Activated naive CD4-positive, alpha-beta T cell treated with anti-CD3 and anti-CD28 coated beads, Interleukin-2, amount 50 U/mL, for 72 hours (primary cell): ENCODE results near the gene MSH5. TPM values are rescaled to one million over a fixed set of nuclear protein-coding genes. Genes with fewer than 3 reads are reported as not detected.

Source experiments
- ATAC-seq, 2 donors: fragments of 150-1000 bp; cut with Tn5 transposase; 2 replicates each; pipeline ENCODE4 v1.10.0; 2021; ENCODE audit warnings: mild to moderate bottlenecking in 2 of 2, moderate library complexity in 2 of 2
- DNase-seq, 2 donors: peaks; one replicate each; pipeline ENCODE4 v3.0.0; 2021 to 2022; ENCODE audit warnings: low spot score in 2 of 2
- H3K27ac Mint-ChIP-seq, 2 donors: one replicate each; pipeline ENCODE4 v1.8.0; 2022; ENCODE audit warnings: mild to moderate bottlenecking in 2 of 2, mixed read lengths in 2 of 2
- H3K36me3 Mint-ChIP-seq, 2 donors: one replicate each; pipeline ENCODE4 v1.8.0; 2022; ENCODE audit warnings: mixed read lengths in 2 of 2
- H3K9me3 Mint-ChIP-seq, 2 donors: one replicate each; pipeline ENCODE4 v1.8.0; 2022; ENCODE audit warnings: mixed read lengths in 2 of 2
- total RNA-seq, 2 donors: library from RNA; stranded (reverse); gene quantifications; one replicate each; pipeline ENCODE4 v1.2.3, GENCODE V29; 2022

The MSH5 gene
- total RNA-seq, 2 donors from 2014 or later, result 116 to 158 TPM

DNA sequence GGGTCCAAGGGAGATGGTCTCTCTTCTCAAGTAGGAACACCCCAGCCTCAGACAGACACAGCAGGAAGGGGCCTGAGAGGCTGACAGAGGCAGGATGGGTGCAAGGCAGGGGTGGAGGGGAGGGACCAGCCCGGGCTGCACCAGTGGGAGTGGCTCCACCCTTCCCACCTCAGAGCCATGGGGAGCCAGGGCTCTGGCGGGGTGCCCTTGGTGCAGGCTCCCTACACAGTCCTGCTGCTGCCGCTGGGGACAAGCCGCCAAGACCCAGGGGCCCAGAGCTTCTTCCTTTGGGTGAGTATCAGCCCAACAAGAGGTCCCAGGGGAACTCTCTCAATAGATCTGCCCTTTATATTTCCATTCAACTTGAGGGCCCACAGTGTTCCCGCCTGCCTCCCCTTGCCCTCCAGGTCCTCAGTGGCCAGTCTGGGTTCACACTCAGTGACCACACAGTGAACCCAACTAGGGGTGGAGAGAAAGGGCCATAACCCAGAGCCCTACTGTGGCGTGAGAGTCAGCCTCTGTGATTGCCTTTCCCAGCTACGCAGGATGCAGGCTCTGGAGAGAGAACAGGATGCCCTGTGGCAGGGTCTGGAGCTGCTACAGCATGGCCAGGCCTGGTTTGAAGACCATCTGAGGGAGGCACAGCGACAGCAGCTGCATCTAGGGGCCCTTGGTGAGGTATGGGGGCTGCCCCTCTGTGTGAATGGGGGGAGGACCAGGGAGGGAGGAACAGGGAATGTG lies 23.2 kb downstream of the MSH5 start:
- Mint-ChIP-seq H3K27ac (peak overlapping the region in 1 of 2 donors; percentile 79), H3K36me3 (peaks cover 25 to 39% of the 10 kb centered on the region in 2 donors), H3K9me3 (no peaks in the 10 kb centered on the region)
- ATAC-seq (no peak), DNase-seq (no peak)

DNA sequence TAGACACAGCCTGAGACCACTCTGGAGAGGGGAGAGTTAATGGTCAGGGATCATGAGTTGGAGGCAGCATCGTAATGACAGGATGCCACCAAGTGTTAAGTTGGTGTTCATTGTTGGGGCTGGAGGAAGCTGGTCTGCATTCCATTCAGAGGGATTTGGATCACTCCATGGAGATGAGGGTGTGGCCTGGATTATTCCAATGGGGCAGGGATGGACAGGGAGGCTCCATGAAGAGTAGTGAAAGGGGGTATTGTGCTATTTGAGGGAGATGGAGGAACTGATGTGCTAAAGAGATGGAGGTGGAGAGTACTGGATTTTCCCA lies 23.8 kb downstream of the MSH5 start:
- DNase-seq (no peak), ATAC-seq (no peak)
- peaks cover 25 to 35% of the 10 kb centered on the region in 2 donors for H3K36me3 Mint-ChIP-seq
- no peaks in the 10 kb centered on the region for H3K9me3 Mint-ChIP-seq
- peak overlapping the region; percentile 24 to 79 for H3K27ac Mint-ChIP-seq

DNA sequence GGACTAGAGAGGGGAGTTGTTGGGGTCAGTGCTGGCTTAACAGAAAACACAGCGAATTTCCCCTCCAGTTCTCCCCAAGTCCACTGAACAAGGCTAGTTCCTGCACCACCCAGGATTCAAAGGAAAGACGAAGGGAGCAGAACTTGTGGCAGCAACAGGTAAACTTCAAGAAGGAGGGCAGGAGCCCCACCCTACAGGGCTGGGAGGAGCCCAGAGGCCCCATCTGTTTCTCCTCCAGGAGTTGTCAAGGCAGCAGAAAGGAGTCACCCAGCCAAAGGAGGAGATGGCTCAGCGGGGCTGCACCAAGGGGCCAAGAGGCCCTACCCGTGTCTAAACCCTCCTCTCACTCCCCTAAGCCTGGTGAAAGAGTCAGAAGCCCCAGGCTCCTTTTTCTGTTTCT lies 24.4 kb downstream of the MSH5 start:
- peaks cover 25 to 30% of the 10 kb centered on the region in 2 donors for H3K36me3 Mint-ChIP-seq
- no peak for DNase-seq
- ATAC-seq, result no peak
- H3K27ac Mint-ChIP-seq, result peak overlapping the region; percentile 41 to 79
- H3K9me3 Mint-ChIP-seq, result no peaks in the 10 kb centered on the region

DNA sequence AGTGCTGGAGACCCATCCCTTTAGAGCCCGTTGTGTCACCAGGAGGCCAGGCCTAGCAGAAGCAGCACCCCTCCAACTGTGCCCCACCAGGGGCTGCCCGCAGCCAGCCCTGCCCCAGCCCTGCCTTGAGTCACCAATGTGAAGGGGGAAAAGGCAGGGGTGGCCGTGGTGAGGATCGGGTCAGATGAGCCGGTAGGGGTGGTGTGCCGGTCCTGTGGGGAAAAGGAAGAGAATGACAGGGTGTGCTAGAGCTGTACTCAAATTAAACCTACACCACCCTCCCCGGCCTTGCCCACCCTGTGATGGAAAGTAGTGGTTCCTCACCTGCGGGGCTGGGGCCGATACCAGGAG lies 25.7 kb downstream of the MSH5 start:
- Mint-ChIP-seq H3K9me3 (no peaks in the 10 kb centered on the region), H3K27ac (peak overlapping the region in 1 of 2 donors; percentile 74), H3K36me3 (peaks cover 14 to 16% of the 10 kb centered on the region in 2 donors)
- DNase-seq (no peak), ATAC-seq (no peak)

DNA sequence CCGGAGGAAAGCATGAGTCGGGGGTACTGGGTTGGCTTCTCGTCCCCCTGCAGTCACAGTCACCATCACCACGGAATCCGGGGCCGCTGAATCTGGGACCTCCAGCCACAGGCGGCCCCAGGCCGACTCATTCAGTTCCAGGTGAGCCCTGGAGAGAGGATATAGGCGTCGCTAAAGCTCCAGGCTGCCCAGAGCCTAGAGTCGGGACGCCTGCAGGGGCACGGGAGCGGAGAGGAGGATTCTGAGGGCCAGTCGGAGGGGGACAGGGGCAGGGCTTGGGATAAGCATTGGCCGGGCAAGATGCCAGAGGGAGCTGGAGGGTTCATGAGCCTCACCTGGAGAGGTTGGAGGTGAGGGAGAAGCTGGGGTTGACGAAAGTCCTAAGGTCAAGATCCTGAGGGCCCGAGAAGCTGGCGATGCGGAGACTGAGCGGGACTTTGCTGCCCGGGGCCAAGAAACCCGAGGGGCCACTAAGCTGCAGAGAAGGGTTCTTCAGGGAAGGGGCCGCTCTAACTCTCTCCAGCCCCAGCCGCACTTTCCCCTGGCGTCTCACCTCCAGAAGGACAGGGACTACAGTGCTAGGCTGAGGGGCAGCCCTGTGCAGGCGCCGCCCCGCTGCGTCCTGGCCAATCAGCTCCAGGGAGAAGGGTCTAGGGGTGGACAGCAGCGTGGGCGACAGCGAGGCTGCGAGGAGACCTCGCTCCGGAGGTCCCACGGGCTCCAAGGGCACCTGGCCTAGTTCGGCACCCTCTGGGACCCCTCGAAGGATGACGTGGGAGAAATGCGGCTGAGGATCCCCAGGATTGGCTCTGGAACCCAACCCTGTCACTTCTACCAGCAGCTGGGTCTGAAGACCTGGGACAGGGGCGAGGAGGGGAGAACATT lies 26.3 kb downstream of the MSH5 start:
- Mint-ChIP-seq H3K27ac (no peak overlapping the region), H3K36me3 (peaks cover 8 to 11% of the 10 kb centered on the region in 2 donors), H3K9me3 (no peaks in the 10 kb centered on the region)
- no peak for ATAC-seq
- no peak for DNase-seq

DNA sequence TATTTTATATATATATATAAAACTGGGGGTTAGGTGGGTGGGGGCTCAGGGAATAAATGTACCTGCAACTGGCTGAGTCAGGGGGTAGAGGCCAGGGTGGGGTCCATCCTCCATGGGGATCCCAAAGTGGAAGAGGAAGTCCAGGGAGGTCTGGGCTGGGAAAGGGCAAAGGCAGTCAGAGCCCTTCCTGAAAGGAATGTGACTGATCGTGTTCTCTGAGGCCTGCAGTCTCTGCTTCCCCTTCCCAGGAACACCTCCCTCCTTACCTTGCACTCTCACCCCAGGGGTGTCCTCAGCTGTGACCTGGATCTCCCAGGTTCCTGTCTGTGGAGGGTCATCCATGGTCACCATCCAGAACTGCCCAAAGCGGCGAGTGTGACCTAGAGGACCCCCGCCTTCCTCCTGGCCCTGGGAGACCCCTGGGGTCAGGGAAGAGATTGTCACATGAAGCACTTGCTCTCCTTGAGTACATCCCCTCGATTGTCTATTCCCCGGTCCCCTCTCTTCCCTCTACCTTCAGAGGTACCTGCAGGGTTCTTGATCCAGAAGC lies 27.4 kb downstream of the MSH5 start:
- no peak for ATAC-seq
- DNase-seq, result no peak
- Mint-ChIP-seq H3K27ac (no peak overlapping the region), H3K36me3 (peaks cover 5 to 8% of the 10 kb centered on the region in 2 donors), H3K9me3 (no peaks in the 10 kb centered on the region)

DNA sequence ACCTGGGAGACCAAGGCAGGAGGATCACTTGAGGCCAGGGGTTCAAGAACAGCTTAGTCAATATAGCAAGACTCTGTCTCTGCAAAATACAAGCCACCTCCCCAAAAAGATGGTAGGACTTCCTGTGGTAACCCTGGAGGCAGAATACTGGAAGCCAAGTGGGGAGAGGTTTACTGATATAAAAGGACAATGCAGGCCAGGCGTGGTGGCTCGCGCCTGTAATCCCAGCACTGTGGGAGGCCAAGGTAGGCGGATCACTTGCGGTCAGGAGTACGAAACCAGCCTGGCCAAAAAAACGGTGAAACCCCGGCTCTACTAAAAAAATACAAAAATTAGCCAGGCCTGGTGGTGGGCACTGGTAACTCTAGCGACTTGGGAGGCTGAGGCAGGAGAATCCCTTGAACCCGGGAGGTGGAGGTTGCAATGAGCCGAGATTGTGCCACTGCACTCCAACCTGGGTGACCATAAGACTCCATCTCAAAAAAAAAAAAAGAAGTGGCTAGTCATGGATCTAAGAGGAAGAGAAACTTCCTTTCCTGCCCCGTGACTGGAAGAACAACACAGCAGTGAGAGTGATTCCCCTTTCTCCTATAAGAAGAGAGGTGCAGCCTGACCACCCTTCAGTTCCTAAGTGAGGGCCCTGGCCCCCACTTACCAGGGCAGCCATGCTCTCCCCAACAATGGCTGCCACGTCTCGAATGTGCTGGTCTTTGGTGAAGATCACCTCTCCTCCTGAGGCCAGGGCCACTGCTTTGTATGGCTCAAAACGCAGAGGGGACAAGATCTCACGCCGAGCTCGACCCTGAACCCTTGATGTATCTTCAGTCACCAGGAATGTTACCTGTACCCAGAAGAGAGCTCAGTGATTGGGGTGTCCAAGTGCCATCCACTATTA lies 28.8 kb downstream of the MSH5 start:
- Mint-ChIP-seq H3K9me3 (no peaks in the 10 kb centered on the region), H3K27ac (no peak overlapping the region), H3K36me3 (peaks cover 0 to 4% of the 10 kb centered on the region in 2 donors)
- DNase-seq (no peak), ATAC-seq (no peak)

DNA sequence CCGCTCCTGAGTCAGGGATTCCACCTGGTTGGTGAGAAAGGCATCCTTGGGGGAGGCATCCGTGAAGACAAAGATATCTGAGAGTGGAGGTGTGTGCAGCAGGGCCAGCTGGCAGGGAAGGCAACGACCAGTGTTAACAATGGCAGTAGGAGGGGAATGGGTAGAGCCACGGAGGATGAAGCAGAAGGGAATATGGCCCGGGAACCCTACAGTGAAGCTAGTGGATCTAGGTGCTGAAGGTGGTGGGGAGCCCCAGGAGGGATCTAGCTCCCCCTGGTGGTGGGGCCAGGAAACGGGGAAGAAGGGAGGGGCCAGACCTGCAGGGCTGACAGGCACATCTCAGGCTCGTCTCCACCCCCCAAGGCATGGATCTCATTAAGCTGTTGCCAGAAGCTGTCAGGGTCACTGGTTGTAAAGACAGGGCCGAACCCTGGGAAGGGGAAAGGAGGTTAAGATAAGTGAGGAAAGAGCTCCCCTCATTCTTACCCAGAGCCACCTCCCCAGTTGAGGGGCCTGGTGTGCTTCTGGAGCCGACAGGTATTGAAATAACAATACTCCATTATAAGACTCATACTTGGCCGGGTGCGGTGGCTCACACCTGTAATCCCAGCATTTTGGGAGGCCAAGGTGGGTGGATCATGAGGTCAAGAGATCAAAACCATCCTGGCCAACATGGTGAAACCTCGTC lies 30.0 kb downstream of the MSH5 start:
- DNase-seq (peak in 1 of 2 donors; percentile 92), ATAC-seq (peak; percentile 62 to 85)
- Mint-ChIP-seq H3K9me3 (no peaks in the 10 kb centered on the region), H3K27ac (no peak overlapping the region), H3K36me3 (no peaks in the 10 kb centered on the region)

DNA sequence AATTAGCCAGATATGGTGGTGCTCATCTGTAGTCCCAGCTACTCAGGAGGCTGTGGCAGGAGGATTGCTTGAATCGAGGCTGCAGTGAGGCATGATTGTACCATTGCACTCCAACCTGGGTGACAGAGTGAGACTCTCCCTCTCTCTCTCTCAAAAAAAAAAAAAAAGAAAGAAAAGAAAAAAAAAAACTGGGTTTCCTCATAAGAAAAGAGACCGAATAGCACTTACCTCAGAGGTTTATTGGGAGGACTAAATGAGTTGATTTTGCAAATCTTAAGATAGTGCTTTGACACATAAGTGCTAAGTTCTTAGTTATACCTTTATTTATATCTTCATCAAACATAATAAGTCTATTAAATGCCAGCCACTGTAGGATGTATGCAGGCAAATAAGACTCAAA lies 31.1 kb downstream of the MSH5 start:
- H3K36me3 Mint-ChIP-seq, result no peaks in the 10 kb centered on the region
- no peak for DNase-seq
- H3K9me3 Mint-ChIP-seq, result no peaks in the 10 kb centered on the region
- no peak overlapping the region for H3K27ac Mint-ChIP-seq
- ATAC-seq, result no peak

DNA sequence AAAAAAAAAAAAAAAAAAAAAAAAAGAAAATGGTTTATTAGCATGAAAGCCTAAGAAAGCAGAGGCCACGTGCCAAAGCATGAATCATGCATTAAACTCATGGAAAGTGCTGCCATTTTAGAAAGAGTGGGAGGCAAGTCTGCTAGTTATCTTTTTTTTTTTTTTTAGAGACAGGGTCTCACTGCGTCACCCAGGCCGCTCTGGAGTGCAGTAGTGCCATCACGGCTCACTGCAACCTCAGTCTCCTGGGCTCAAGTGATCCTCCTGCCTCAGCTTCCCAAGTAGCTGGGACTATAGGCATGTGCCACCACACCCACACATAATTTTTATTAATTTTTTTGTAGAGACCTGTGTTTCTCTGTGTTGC lies 32.2 kb downstream of the MSH5 start:
- no peak overlapping the region for H3K27ac Mint-ChIP-seq
- DNase-seq, result no peak
- H3K36me3 Mint-ChIP-seq, result no peaks in the 10 kb centered on the region
- H3K9me3 Mint-ChIP-seq, result no peaks in the 10 kb centered on the region
- ATAC-seq, result peak in 1 of 2 donors; percentile 52

DNA sequence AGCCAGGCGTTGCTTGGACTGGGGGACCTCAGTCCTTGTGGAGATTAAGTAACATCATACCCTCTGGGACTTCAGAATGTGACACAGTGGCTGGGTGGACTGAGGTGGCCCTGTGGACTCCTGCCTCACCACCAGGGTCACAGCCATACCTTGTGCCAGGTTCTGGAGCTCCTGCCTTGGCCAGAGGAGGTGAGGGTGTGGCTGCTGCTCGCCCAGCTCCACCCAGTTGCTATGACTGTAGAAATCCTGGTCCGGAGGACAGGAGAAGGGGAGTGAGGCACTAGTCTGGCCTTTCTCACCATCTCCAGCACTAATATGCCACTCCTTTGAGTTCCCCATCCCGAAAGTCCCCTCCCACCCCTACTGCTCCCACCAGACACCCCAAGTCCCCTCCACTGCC lies 35.4 kb downstream of the MSH5 start:
- Mint-ChIP-seq H3K36me3 (no peaks in the 10 kb centered on the region), H3K9me3 (no peaks in the 10 kb centered on the region), H3K27ac (peak overlapping the region in 1 of 2 donors; percentile 63)
- DNase-seq (no peak), ATAC-seq (no peak)

DNA sequence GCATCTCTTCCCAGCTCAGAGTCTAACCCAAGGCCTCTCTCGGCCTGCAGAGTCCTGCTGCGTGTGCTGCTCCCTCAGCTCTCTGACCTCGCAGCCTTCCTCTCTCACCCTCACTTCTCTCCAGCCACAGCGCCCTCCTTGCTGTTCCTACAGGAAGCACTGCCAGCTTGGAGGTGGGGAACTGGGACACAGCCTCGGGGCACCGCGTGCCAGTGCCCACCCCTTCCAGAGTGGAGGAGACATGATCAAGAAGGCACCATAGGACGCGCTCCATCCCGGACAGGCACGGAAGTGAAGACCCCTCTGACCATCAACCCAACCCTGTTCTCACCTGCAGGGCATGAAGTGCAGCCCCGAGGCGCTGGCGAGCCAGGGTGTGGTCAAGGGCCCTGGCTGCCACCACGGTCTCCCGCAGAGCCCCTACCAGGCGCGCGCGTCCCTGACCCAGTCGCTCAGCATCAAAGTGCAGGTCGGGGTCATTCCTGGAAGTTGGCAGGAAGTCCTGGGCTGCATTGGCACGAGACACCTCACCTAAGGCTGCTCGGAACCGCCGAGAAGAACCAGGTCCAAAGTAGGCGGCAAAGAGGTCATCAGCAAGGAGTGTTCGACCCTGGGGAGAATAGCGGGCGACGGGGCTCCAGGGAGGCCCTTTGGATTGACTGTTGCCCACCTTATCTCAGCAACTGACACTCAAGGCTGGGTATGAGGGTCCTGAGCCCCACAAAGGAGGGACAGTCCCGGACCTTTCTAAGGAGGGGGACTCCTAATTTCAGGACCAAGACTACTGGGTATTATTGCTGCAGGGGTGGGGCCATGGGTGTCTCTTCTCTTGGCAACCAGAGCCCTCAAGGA lies 36.1 kb downstream of the MSH5 start:
- ATAC-seq (no peak), DNase-seq (no peak)
- Mint-ChIP-seq H3K27ac (peak overlapping the region; percentile 29 to 63), H3K36me3 (peaks cover 0 to 1% of the 10 kb centered on the region in 2 donors), H3K9me3 (no peaks in the 10 kb centered on the region)

DNA sequence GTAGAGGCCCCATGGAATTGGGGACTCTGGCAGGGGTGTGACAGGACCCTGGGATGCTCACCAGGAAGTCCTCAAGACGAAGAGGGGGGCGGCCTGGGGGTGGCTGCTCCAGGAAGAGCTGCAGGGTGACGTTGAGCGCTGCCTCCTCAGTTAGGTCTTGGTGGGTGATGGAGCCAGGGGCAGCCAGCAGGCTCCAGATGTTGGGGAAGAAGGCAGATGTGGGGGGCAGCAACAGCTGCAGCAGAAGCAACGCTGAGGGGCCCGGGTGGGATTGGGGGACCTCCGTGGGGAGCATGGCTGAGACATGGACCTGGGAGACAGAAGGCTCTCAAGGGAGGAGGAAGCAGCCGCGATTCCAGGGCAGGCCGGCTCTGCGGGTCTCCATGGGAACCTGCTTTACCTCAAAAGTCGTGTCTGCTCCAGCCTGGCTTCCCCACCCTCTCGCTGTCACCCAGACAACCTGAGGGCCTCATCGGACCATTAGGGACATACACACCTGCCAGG lies 36.7 kb downstream of the MSH5 start:
- Mint-ChIP-seq H3K36me3 (peaks cover 0 to 5% of the 10 kb centered on the region in 2 donors), H3K27ac (peak overlapping the region; percentile 29 to 63)
- ATAC-seq, result no peak

DNA sequence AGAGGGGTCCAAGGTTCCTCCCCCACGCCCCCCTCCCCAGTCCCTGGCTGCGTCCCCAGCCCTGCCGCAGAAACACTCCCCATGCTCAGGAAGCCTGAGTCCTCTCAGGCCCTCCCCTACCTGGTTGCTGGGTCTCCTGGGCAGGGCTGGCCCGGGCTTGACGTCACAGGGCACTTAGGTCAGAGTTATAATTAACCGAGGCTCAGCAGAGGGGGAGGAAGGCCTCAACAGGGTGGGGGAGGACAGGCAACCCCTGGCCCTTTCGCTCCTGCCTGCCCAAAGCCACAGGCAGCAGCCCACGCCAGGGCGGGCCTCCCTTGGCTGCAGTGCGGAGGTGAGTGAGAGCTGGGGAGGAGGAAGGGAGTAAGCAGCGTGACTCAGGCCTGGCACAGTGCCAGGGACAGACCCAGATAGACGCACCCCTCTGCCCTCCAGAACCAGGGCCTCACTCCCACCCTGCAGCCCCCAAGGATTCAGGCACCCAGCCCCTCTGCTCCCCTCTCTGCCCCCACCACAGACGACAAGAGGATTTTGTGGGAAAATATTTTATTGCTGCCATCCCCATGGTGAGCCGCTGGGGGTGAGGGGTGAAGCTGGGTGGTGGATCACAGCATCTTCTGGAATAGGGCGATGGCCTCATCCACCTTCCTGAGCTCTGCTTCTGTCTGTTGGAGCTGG lies 37.3 kb downstream of the MSH5 start, which contains the start of gene VWA7:
Gene VWA7 (minus strand): TSS at position 340 of the 678 bp plus-strand sequence. CDS start 549 bp downstream, outside the sequence.
- DNase-seq (peak; percentile 69 to 84), ATAC-seq (peak; percentile 92 to 94)
- H3K27ac Mint-ChIP-seq, result peak within 1 kb of the TSS; percentile 29 to 63
- H3K9me3 Mint-ChIP-seq, result no peaks in the 10 kb centered on the region
- H3K36me3 Mint-ChIP-seq, result peaks cover 0 to 5% of the 10 kb centered on the region in 2 donors

More for the DNA sequence above, 36.7 kb downstream of the MSH5 start:
- H3K9me3 Mint-ChIP-seq, result no peaks in the 10 kb centered on the region
- DNase-seq, result no peak
